SJCRH30 (cell line): ENCODE data around the gene HOXC6. TPM values are rescaled to one million over a fixed set of nuclear protein-coding genes. Genes with fewer than 3 reads are reported as not detected.

Experiments
- DNase-seq, 2 experiments: peaks; one replicate each; pipeline ENCODE4 v3.0.0-alpha.2; 2015 to 2020
- H3K27ac ChIP-seq: fragments of 250-450 bp; sonication (Bioruptor Pico); 2 replicates; pipeline ENCODE4 v1.5.1; 2020; ENCODE audit warnings: mild to moderate bottlenecking, moderate library complexity
- H3K27me3 ChIP-seq: fragments of 250-450 bp; sonication (Bioruptor Pico); 2 replicates; pipeline ENCODE4 v1.5.1; 2020; ENCODE audit warnings: mild to moderate bottlenecking, moderate library complexity
- H3K36me3 ChIP-seq: fragments of 250-450 bp; sonication (Bioruptor Pico); 2 replicates; pipeline ENCODE4 v1.5.1; 2020; ENCODE audit warnings: mild to moderate bottlenecking, moderate library complexity
- H3K4me1 ChIP-seq: fragments of 250-450 bp; sonication (Bioruptor Pico); 2 replicates; pipeline ENCODE4 v1.5.1; 2020; ENCODE audit warnings: mild to moderate bottlenecking, moderate library complexity
- H3K4me3 ChIP-seq: fragments of 250-450 bp; sonication (Bioruptor Pico); 2 replicates; pipeline ENCODE4 v1.5.1; 2020; ENCODE audit warnings: mild to moderate bottlenecking, moderate library complexity
- H3K9me3 ChIP-seq: fragments of 250-450 bp; sonication (Bioruptor Pico); replicated peaks from 2 replicates; pipeline ENCODE4 v1.5.1; 2020; ENCODE audit warnings: mild to moderate bottlenecking, moderate library complexity
- total RNA-seq: library from RNA; depleted of rRNA; stranded (reverse); fragments of >200 nt; shearing (Covaris generic); gene quantifications from 2 replicates; pipeline ENCODE4 v1.2.3, GENCODE V29; 2014

The HOXC6 gene
- total RNA-seq, 1 experiment from 2014 or later, result 2.2 TPM

DNA sequence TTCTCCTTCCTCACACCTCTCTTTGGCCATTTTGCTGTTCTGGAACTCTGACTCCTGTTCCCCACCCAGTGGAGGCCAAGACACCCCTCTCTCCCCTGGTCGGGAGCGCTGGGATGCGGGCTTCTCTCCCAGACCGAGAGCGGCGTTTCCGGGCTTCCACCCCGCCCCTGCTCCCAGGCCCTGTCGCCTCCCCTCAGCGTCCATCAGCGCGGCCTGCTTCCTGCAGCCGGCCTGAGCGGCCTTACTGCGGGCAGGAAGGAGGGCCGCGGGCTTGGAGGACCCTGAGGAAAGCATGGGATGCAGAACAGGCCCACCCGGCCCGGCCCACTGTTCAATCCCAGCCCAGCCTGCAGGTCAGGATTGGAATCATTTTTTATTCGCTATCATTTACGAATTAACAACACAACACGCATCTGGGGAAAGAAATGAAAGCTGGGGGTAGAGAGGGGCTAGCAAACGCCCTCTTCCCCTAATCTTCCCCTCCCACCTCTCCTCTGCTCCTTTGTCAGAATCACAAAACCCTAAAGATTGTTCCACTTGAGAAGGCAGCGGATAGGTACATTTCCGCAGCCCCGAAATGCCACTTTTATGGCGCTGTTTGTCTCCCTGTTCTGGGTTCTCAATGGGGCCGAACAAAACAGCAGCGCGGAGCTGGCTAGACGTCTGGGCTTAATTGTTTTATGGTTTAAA is 23.3 kb upstream of the HOXC6 start:
- Histone ChIP-seq H3K27ac (no peak overlapping the region), H3K4me1 (no peaks in the 10 kb centered on the region), H3K9me3 (no peaks in the 10 kb centered on the region), H3K36me3 (no peaks in the 10 kb centered on the region), H3K4me3 (no peak overlapping the region), H3K27me3 (peaks cover 34% of the 10 kb centered on the region)
- no peak for DNase-seq

DNA sequence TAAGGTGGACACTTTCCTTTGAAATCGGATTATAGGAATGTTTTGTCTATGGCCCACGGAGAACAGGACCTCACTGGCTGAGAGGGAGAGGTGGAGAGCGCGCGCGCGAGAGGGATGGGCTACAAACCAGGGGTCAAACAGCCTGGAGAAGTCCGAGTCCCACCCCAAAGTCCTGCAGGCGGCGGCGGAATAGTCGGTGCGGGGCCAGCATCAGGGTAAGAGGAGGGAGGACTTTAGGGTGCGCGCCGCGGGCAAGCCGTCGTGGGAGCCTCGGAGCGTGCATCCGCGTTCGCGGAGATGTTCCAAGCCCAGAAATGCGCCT is 22.7 kb upstream of the HOXC6 start:
- no peak overlapping the region for H3K27ac ChIP-seq
- H3K4me1 ChIP-seq, result no peaks in the 10 kb centered on the region
- H3K4me3 ChIP-seq, result no peak overlapping the region
- no peaks in the 10 kb centered on the region for H3K36me3 ChIP-seq
- H3K27me3 ChIP-seq, result peaks cover 39% of the 10 kb centered on the region
- DNase-seq, result no peak
- no peaks in the 10 kb centered on the region for H3K9me3 ChIP-seq

DNA sequence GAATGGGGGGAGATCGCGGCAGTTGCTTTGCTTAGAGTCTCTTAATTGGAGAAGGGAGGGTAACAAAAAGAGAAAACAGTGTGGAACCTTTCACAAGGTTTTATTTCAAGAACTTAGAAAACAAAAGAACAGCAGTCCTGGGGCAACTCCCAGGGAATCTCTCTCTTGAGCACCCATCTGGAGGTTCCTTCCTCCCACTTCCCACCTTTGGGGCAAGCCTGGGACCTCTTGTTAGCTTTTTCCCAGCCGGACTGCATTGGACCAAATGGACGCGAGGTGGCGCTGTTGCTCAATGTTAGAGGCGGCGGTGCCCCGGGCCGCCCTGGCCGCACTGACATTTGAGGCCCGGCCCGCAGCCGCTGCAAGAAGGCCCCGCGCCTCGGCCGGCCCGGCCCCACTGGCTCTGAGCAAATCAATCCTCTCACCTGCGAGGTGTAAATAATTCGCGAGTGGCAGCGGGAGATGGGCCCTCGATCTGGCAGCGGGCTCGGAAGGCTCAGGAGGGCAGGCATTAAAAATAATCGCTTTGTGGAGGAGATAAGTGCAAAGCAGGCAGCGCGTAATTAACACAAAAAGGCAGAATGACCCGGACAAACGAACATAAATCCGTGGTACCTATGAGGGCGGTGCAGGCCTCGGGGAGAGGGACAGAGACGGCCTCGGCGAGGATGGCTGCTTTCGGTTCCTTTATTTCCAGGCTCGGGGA is 22.2 kb upstream of the HOXC6 start:
- peaks cover 42% of the 10 kb centered on the region for H3K27me3 ChIP-seq
- DNase-seq, result peak; percentile 74 to 91
- H3K4me1 ChIP-seq, result no peaks in the 10 kb centered on the region
- H3K9me3 ChIP-seq, result no peaks in the 10 kb centered on the region
- no peaks in the 10 kb centered on the region for H3K36me3 ChIP-seq
- H3K4me3 ChIP-seq, result no peak overlapping the region
- no peak overlapping the region for H3K27ac ChIP-seq

DNA sequence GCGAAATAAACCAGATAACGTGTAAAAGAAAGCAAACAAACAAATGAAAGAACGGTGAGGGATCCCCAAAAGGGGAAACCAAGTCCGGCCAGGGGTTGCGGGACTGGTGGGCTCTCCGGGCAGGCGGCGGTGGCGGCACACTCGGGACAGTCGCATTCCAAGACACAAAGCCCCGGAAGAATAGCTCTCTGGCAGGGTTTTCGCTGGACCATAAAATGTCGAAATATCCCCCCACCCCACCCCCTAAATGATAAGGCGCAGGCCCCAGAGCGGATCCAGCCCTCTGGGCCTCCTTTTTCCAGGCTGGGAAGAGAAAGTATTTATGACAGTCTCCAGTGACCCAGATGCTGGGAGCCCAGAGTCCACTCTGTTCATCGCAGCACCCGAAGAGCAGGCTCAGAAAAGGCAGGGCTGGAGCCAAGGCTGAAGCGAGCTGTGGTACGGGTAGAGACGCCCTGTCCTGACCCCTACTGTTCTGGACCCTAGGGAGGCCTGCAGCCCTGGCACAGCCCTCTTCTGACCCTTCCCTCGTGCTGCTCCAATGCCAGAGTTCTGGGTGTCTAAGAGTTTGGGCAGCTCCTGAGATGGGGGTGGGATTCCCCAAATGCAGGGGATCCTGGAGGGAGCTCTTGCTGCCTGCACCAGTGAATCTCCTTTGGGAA is 21.6 kb upstream of the HOXC6 start:
- Histone ChIP-seq H3K4me3 (no peak overlapping the region), H3K36me3 (no peaks in the 10 kb centered on the region), H3K4me1 (no peaks in the 10 kb centered on the region), H3K27ac (no peak overlapping the region), H3K27me3 (peaks cover 47% of the 10 kb centered on the region), H3K9me3 (no peaks in the 10 kb centered on the region)
- no peak for DNase-seq

DNA sequence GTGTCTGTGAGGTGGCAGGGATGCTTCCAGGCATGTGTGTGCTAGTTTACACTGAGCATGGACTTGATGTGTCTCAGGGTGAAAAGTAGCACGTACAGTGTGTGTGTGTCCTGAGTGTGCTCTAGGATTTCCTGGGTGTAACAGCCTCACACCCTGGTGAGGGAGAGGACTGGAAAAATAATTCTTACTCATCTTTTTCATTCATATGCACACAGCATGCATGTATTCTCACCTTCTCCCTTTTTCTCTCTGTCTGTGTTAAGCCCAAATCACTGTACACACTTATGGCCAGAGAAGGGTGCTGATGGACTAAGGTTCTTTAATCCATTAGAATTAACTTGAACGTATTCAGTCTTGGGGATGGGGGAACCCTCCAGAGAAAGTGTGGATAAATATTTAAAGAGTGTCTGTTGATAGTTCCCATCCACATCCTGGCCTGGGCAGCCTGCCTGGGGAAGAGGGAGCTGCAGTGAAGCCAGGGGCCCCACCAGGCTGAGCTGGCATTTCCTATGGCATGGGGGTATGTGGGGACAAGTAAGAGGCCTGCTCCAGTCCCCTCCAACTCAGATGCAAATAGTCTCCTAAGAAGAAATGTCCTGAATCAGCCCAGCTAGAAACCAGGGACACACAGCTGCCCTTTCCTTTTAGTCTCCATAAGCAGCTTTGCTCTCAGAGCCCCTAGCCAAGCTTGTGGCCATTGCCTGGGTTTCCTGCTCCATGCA is 20.5 kb upstream of the HOXC6 start:
- H3K27me3 ChIP-seq, result peaks cover 47% of the 10 kb centered on the region
- no peak overlapping the region for H3K4me3 ChIP-seq
- no peak overlapping the region for H3K27ac ChIP-seq
- H3K4me1 ChIP-seq, result no peaks in the 10 kb centered on the region
- no peak for DNase-seq
- H3K36me3 ChIP-seq, result no peaks in the 10 kb centered on the region
- H3K9me3 ChIP-seq, result no peaks in the 10 kb centered on the region

DNA sequence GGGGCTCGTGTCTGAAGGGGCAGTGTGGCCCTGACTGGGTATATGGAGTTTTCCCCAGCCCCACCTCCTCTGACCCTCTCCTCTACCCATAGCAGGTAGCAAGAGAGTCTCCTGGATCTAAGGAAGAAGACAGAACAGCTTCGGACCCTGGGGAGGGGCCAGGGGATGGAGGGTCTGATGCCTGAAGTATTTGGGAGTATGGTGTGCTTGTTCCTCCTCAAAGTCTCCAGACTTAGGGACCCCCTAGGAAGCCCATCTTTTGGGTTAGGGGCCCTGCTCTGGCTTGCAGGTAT is 20.0 kb upstream of the HOXC6 start:
- Histone ChIP-seq H3K4me1 (no peaks in the 10 kb centered on the region), H3K27me3 (peaks cover 47% of the 10 kb centered on the region), H3K9me3 (no peaks in the 10 kb centered on the region), H3K36me3 (no peaks in the 10 kb centered on the region), H3K27ac (no peak overlapping the region), H3K4me3 (no peak overlapping the region)
- no peak for DNase-seq

GRCh38 chr12:54009171-54010052 is 18.8 kb upstream of the HOXC6 start:
- Histone ChIP-seq H3K4me1 (no peaks in the 10 kb centered on the region), H3K27me3 (peaks cover 47% of the 10 kb centered on the region), H3K4me3 (no peak overlapping the region), H3K9me3 (no peaks in the 10 kb centered on the region), H3K36me3 (no peaks in the 10 kb centered on the region), H3K27ac (no peak overlapping the region)
- no peak for DNase-seq

GRCh38 chr12:54010053-54010971 is 17.9 kb upstream of the HOXC6 start:
- H3K36me3 ChIP-seq, result no peaks in the 10 kb centered on the region
- H3K9me3 ChIP-seq, result no peaks in the 10 kb centered on the region
- no peak for DNase-seq
- no peak overlapping the region for H3K27ac ChIP-seq
- no peaks in the 10 kb centered on the region for H3K4me1 ChIP-seq
- H3K4me3 ChIP-seq, result no peak overlapping the region
- peaks cover 47% of the 10 kb centered on the region for H3K27me3 ChIP-seq

GRCh38 chr12:54010972-54011664 is 17.1 kb upstream of the HOXC6 start:
- H3K4me1 ChIP-seq, result peaks cover 2% of the 10 kb centered on the region; the same call in 1 of the 2 replicates
- H3K4me3 ChIP-seq, result no peak overlapping the region
- DNase-seq, result no peak
- no peaks in the 10 kb centered on the region for H3K9me3 ChIP-seq
- peaks cover 46% of the 10 kb centered on the region for H3K27me3 ChIP-seq
- H3K36me3 ChIP-seq, result no peaks in the 10 kb centered on the region
- H3K27ac ChIP-seq, result no peak overlapping the region

GRCh38 chr12:54011665-54012532 is 16.3 kb upstream of the HOXC6 start:
- DNase-seq, result no peak
- no peaks in the 10 kb centered on the region for H3K9me3 ChIP-seq
- H3K4me3 ChIP-seq, result no peak overlapping the region
- peaks cover 2% of the 10 kb centered on the region; the same call in 1 of the 2 replicates for H3K4me1 ChIP-seq
- no peak overlapping the region for H3K27ac ChIP-seq
- peaks cover 38% of the 10 kb centered on the region for H3K27me3 ChIP-seq
- no peaks in the 10 kb centered on the region for H3K36me3 ChIP-seq

DNA sequence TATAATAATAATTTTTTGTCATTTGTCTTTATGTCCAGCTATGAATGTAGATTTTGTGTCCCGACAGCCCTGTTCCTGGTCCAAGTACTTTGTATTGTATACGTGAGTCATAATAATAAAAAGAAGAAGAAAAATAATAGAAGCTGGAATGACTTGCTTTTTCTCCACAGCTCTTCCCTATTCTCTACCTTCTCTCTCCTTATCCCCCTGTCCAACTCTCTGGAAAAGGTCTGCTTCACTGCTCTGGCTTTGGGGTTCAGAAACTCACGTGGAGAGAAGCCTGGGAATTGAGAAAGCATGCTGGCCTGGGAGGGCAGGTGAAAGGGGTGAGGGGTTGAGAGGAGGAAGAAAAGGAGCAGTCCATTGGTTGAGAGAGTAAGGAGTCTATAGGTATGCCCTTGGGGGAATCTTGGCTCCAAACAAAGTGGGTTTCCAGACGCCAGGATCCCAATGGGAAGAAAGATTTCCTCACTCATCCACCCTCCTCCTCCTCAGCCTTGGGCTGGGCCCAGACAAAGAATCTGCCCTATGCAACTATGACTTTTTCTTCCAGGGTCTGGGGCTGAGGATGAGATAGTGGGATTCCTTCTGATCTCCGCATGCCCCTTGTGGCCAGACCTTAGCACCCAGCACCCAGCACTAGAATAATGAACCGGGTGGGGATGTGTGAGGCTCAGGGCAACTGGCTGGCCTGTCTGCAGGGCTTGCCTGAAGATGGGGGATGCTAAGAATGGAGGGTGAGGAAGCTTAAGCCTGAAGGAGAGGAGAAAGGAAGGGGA is 15.4 kb upstream of the HOXC6 start:
- peaks cover 29% of the 10 kb centered on the region for H3K27me3 ChIP-seq
- H3K27ac ChIP-seq, result no peak overlapping the region
- no peaks in the 10 kb centered on the region for H3K36me3 ChIP-seq
- H3K4me1 ChIP-seq, result peaks cover 2% of the 10 kb centered on the region; the same call in 1 of the 2 replicates
- DNase-seq, result no peak
- no peaks in the 10 kb centered on the region for H3K9me3 ChIP-seq
- no peak overlapping the region for H3K4me3 ChIP-seq
